Transverse colon (tissue), 4 donors: ENCODE data around the gene CACNA1A. TPM values are rescaled to one million over a fixed set of nuclear protein-coding genes. Genes with fewer than 3 reads are reported as not detected.

Source experiments
- DNase-seq: peaks from one replicate; pipeline ENCODE4 v3.0.0-alpha.2; 2019
- H3K27ac ChIP-seq, 4 donors: fragments of 200-600 bp; sonication (generic); 2 replicates each; pipeline ENCODE4 v1.5.1; 2016 to 2018; ENCODE audit warnings: inconsistent platforms in 4 of 4
- H3K27me3 ChIP-seq: fragments of 200-600 bp; sonication (generic); 2 replicates; pipeline ENCODE4 v1.5.1; 2017; ENCODE audit warnings: inconsistent platforms
- H3K36me3 ChIP-seq, 4 donors: fragments of 200-600 bp; sonication (generic); 2 replicates each; pipeline ENCODE4 v1.5.1; 2017 to 2019; ENCODE audit warnings: inconsistent platforms in 4 of 4
- H3K4me1 ChIP-seq, 4 donors: fragments of 200-600 bp; sonication (generic); 2 replicates each; pipeline ENCODE4 v1.5.1; 2017 to 2020; ENCODE audit warnings: inconsistent platforms in 4 of 4
- H3K4me3 ChIP-seq, 4 donors: fragments of 200-600 bp; sonication (generic); 1 replicate in 1 of 4; 2 replicates in 3 of 4; pipeline versions ENCODE4 v1.5.1 to v1.6.1; 2017 to 2019; ENCODE audit warnings: inconsistent platforms in 4 of 4
- H3K9me3 ChIP-seq, 2 donors: fragments of 200-600 bp; sonication (generic); 2 replicates each; pipeline ENCODE4 v1.5.1; 2017 to 2019; ENCODE audit warnings: inconsistent platforms in 2 of 2
- EP300 ChIP-seq: sonication (generic); formaldehyde crosslinking; IDR thresholded peaks from one replicate; pipeline ENCODE4 v1.6.1; 2017; ENCODE audit warnings: antibody characterized with exemption, low read depth
- POLR2A ChIP-seq: fragments of 450-650 bp; IDR thresholded peaks from one replicate; pipeline ENCODE4 v1.6.1; 2016; ENCODE audit warnings: antibody characterized with exemption, mild to moderate bottlenecking, moderate library complexity
- POLR2AphosphoS5 ChIP-seq, 3 donors: sonication (generic); formaldehyde crosslinking; IDR thresholded peaks; one replicate each; pipeline ENCODE4 v1.6.1; 2016; ENCODE audit warnings: antibody characterized with exemption in 3 of 3
- WGBS, 2 donors: methylation state at CpG; one replicate each; pipeline ENCODE4 v1.1.5; 2018; ENCODE audit warnings: low coverage in 1 of 2; 5-methylcytosine and 5-hydroxymethylcytosine counted together
- in situ Hi-C, 4 donors: fragments of 200-750 bp; cut with MboI; loops; one replicate each; pipeline versions ENCODE4 v1.15.0 to v1.15.1; 2017; ENCODE audit warnings: low sequenced_read_pairs in 3 of 4, low pct_ligation_motif_present in 1 of 4, low pct_unique_long_range_greater_than_20kb in 1 of 4
- intact Hi-C: fragments of 100-400 bp; cut with DNase I; formaldehyde crosslinking; loops from one replicate; pipeline ENCODE4 v1.15.1; 2023; ENCODE audit warnings: low total_unique reads
- total RNA-seq, 4 donors: library from RNA; depleted of rRNA; stranded (reverse); fragments of >200 nt; gene quantifications; one replicate each; pipeline ENCODE4 v1.1.0, GENCODE V29; 2016
- TF ChIP-seq, protein P1 (sequence below), 5 experiments: fragments of 200-600 bp in 3 of 5; fragments of 450-650 bp in 2 of 5; sonication (generic) in 3 of 5; IDR thresholded peaks; 1 replicate in 2 of 5; 2 replicates in 3 of 5; pipeline ENCODE4 v1.5.1; 2016 to 2017; ENCODE audit warnings: antibody characterized with exemption in 5 of 5, inconsistent platforms in 3 of 5, mild to moderate bottlenecking in 2 of 5, moderate library complexity in 1 of 5

CACNA1A gene
- total RNA-seq, 4 donors from 2014 or later = 2.9 to 15.7 (median 5.2) TPM

DNA sequence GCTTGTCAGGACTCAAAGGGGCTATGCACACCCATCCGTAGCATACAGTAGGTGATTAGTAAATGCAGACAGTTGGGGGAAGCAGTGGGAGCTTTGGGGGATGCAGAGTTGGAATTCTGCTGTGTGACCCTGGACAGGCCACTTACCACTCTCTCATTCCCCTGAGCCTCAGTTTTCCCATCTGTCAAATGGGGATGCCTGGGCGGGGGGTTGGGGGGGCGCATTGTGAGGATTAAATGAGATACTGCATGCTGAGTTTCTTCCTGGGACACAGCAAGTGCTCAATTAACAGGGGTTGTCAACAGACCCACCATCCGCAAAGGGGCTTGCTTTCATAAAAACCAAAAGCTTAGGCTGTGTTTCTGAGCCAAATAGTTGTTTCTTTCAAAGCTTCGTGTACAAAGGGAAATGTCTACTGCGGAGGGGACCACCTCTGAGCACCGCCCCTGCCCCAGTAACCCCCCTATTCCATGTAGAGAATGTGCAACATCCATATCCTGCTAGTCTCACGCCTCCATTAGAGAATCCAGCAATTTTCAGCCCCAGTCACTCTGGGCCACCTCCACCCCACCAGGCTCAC is 223.7 kb downstream of the CACNA1A start:
- Histone ChIP-seq H3K4me3 (no peak overlapping the region), H3K9me3 (no peaks in the 10 kb centered on the region), H3K27ac (no peak overlapping the region), H3K4me1 (peaks cover 0 to under 1% (median 0%) of the 10 kb centered on the region in 4 donors), H3K36me3 (no peaks in the 10 kb centered on the region), H3K27me3 (peaks cover 8% of the 10 kb centered on the region)
- in situ Hi-C loops = loop anchor here in 2 of 4 donors (5.0 to 25.0 kb wide), 3 partner anchors 302 to 430 kb away; no protein-coding TSS in a partner anchor
- 68 to 71% methylated on average over 4 to 8 of the region's 8 CpGs for WGBS, 2 donors
- no peak for DNase-seq
- TF ChIP-seq EP300 (no peak), POLR2AphosphoS5 (IDR thresholded peaks at IDR 0.05) (no peak), POLR2A (no peak)
- TF ChIP-seq, protein P1, sequence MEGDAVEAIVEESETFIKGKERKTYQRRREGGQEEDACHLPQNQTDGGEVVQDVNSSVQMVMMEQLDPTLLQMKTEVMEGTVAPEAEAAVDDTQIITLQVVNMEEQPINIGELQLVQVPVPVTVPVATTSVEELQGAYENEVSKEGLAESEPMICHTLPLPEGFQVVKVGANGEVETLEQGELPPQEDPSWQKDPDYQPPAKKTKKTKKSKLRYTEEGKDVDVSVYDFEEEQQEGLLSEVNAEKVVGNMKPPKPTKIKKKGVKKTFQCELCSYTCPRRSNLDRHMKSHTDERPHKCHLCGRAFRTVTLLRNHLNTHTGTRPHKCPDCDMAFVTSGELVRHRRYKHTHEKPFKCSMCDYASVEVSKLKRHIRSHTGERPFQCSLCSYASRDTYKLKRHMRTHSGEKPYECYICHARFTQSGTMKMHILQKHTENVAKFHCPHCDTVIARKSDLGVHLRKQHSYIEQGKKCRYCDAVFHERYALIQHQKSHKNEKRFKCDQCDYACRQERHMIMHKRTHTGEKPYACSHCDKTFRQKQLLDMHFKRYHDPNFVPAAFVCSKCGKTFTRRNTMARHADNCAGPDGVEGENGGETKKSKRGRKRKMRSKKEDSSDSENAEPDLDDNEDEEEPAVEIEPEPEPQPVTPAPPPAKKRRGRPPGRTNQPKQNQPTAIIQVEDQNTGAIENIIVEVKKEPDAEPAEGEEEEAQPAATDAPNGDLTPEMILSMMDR (IDR thresholded peaks at IDR 0.05) = no peak
- intact Hi-C loops = no loop called here

DNA sequence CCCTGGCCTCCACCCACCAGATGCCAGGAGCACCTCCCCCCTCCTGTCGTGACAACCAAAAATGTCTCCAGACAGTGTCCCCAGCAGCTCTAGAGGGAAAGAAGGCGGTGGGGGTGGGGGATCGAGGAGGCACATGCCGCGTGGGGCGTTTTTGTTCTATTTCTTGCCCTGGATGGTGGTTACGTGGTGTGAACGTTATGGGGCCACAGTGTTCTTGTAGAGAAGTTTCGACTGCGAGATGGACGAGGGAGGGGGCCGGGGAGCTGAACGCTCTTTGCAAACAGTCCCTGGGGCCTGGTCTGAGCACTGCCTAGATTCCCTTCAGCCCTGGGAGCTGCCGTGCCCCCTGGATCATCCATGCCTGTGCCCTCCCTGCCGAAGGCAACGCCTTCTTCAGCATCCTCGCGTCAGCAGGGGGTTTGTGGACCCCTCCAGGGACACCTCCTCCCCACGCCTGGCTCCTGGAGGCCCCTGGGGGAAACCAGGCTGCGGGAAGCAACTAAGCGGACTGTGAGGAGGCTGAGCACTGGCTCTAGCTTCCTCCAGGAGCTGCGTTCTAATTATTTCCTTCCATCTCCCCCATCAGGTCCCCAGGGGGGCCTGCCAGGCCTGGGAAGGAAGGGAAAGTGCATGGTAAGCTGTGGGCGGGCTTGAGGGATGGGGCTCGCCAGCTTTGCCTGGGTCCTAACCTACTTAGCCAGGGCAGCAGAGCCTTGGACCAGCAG is 224.6 kb downstream of the CACNA1A start:
- Histone ChIP-seq H3K4me3 (no peak overlapping the region), H3K36me3 (no peaks in the 10 kb centered on the region), H3K27ac (no peak overlapping the region), H3K9me3 (no peaks in the 10 kb centered on the region), H3K27me3 (peaks cover 8% of the 10 kb centered on the region), H3K4me1 (peaks cover 0 to 4% (median 1%) of the 10 kb centered on the region in 4 donors)
- TF ChIP-seq POLR2A (no peak), POLR2AphosphoS5 (IDR thresholded peaks at IDR 0.05) (no peak), EP300 (no peak)
- TF ChIP-seq, protein P1 (IDR thresholded peaks at IDR 0.05) = no peak
- 44 to 47% methylated on average over 5 to 24 of the region's 24 CpGs for WGBS, 2 donors
- in situ Hi-C loops (loop anchor here in 2 of 4 donors (5.0 to 25.0 kb wide), 3 partner anchors 303 to 431 kb away; no protein-coding TSS in a partner anchor), intact Hi-C loops (no loop called here)
- DNase-seq = no peak

DNA sequence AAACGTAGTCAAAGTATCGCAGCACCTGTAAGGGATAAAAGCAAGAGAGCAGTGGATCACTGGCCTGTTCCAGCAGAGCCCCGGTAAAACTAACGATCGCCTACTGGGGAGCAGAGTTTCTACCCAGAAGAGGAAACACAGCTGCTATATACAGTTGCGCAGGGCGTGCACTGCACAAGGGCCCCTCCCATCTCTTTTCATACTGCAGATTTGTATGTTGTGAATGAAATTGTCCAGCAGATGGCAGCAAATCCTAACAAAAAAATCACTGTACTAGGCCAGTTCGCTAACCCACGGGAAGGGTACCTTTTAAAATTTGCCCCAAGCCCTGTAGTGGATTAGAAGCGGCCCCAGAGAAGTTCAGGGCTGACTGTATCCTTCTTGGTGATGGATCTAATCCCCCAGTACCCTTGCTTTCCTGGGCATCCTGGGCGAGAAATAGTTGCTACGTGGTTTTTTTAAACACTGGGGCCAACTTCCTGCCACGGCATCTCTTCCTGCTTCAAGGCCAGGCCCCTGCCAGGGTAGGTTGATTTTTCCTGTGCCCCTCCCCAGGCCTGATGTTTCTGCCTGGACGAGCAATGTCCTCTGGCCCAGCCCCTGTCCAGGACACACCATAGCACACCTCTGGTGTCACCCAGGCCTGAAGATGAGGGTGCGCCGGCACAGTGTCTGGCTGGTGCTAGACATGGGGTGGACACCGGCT is 229.0 kb downstream of the CACNA1A start:
- Histone ChIP-seq H3K4me1 (peaks cover 0 to 4% (median 1%) of the 10 kb centered on the region in 4 donors), H3K27me3 (peaks cover 7% of the 10 kb centered on the region), H3K9me3 (no peaks in the 10 kb centered on the region), H3K36me3 (no peaks in the 10 kb centered on the region), H3K4me3 (no peak overlapping the region), H3K27ac (no peak overlapping the region)
- DNase-seq = peak; percentile 58
- in situ Hi-C loops = loop anchor here (5.0 to 25.0 kb wide), 2 partner anchors 315 to 435 kb away; no protein-coding TSS in a partner anchor
- 29 to 33% methylated on average over 6 to 17 of the region's 17 CpGs for WGBS, 2 donors
- TF ChIP-seq POLR2AphosphoS5 (IDR thresholded peaks at IDR 0.05) = no peak
- TF ChIP-seq, protein P1 (IDR thresholded peaks at IDR 0.05) = peak; percentile 63 to 81 (median 72)
- intact Hi-C loops = loop anchor here (1.0 kb wide), 1 partner anchor 312 kb away; no protein-coding TSS in a partner anchor
